Neural progenitor cell (in vitro differentiated cells): ENCODE data around the gene E2F3.

Experiments
- CTCF ChIP-seq: fragments of 200-600 bp; sonication (generic); IDR thresholded peaks from 2 replicates; pipeline ENCODE4 v1.5.1; 2017; ENCODE audit warnings: antibody characterized with exemption, mild to moderate bottlenecking
- EZH2 ChIP-seq: fragments of 200-600 bp; sonication (generic); IDR thresholded peaks from 2 replicates; pipeline ENCODE4 v1.6.1; 2017; ENCODE audit warnings: antibody characterized with exemption, mild to moderate bottlenecking, moderate library complexity
- EZH2phosphoT487 ChIP-seq: fragments of 200-600 bp; sonication (generic); IDR thresholded peaks from 2 replicates; pipeline ENCODE4 v1.6.1; 2017; ENCODE audit warnings: antibody characterized with exemption

GRCh38 chr6:20367743-20368485 is 33.8 kb upstream of the E2F3 start:
- TF ChIP-seq EZH2phosphoT487: no peak
- TF ChIP-seq CTCF: no peak
- no peak for TF ChIP-seq EZH2
